Stimulated activated CD8-positive, alpha-beta memory T cell treated with anti-CD3 and anti-CD28 coated beads, Interleukin-2, amount 100 ng/mL, for 48 hours (primary cell): ENCODE data around the gene TCF4.

Experiments used
- DNase-seq, 2 donors: peaks; one replicate each; pipeline ENCODE4 v3.0.0-alpha.2; 2020; ENCODE audit warnings: low read depth in 2 of 2

TCF4 gene

GRCh38 chr18:55440988-55441387 is 147.0 kb downstream of the TCF4 start:
- no peak for DNase-seq

GRCh38 chr18:55439056-55439455 is 148.9 kb downstream of the TCF4 start:
- no peak for DNase-seq

GRCh38 chr18:55435592-55435991 is 152.4 kb downstream of the TCF4 start:
- no peak for DNase-seq

- no peak for DNase-seq
Observed at GRCh38 chr18:55433648-55434047, 154.3 kb downstream of the TCF4 start.

- DNase-seq = no peak
Observed at GRCh38 chr18:55433140-55433539, 154.9 kb downstream of the TCF4 start.

GRCh38 chr18:55432307-55433040 is 155.5 kb downstream of the TCF4 start:
- DNase-seq = no peak

GRCh38 chr18:55430026-55430425 is 158.0 kb downstream of the TCF4 start:
- DNase-seq = no peak

- DNase-seq = no peak
Observed at GRCh38 chr18:55427951-55428350, 160.0 kb downstream of the TCF4 start.

GRCh38 chr18:55425698-55426097 is 162.3 kb downstream of the TCF4 start:
- DNase-seq = no peak

GRCh38 chr18:55422456-55423180 is 165.4 kb downstream of the TCF4 start:
- no peak for DNase-seq

- DNase-seq = no peak
Observed at GRCh38 chr18:55421615-55422419, 166.2 kb downstream of the TCF4 start.

GRCh38 chr18:55421308-55421614 is 166.7 kb downstream of the TCF4 start:
- no peak for DNase-seq

- no peak for DNase-seq
Observed at GRCh38 chr18:55420665-55421307, 167.2 kb downstream of the TCF4 start.

- no peak for DNase-seq
Observed at GRCh38 chr18:55419947-55420664, 167.9 kb downstream of the TCF4 start.

- no peak for DNase-seq
Observed at GRCh38 chr18:55419132-55419946, 168.7 kb downstream of the TCF4 start.

GRCh38 chr18:55418439-55418838 is 169.6 kb downstream of the TCF4 start:
- DNase-seq = no peak

GRCh38 chr18:55416791-55417190 is 171.2 kb downstream of the TCF4 start:
- DNase-seq = no peak

GRCh38 chr18:55415258-55415871 is 172.6 kb downstream of the TCF4 start:
- peak; percentile 63 to 65 for DNase-seq

GRCh38 chr18:55414475-55414874 is 173.5 kb downstream of the TCF4 start:
- no peak for DNase-seq

GRCh38 chr18:55413474-55413873 is 174.5 kb downstream of the TCF4 start:
- no peak for DNase-seq
